Thoracic aorta (tissue), 2 donors: ENCODE measurements around the gene STARD10. TPM values are rescaled to one million over a fixed set of nuclear protein-coding genes. Genes with fewer than 3 reads are reported as not detected.

ENCODE experiments used
- ATAC-seq: fragments of 150-250 bp; one replicate; pipeline ENCODE4 v1.8.0; 2017; ENCODE audit warnings: low read depth; ENCODE audit not compliant: insufficient number of reproducible peaks, low FRiP score
- DNase-seq: peaks from one replicate; pipeline ENCODE4 v3.0.0-alpha.2; 2020; ENCODE audit warnings: low spot score
- H3K27ac ChIP-seq, 2 donors: fragments of 200-600 bp; sonication (generic); 1 replicate in 1 of 2; 2 replicates in 1 of 2; pipeline ENCODE4 v1.5.1; 2016; ENCODE audit warnings: mild to moderate bottlenecking in 2 of 2, moderate library complexity in 2 of 2
- H3K27me3 ChIP-seq: fragments of 200-600 bp; sonication (generic); replicated peaks from 2 replicates; pipeline ENCODE4 v1.6.0; 2016; ENCODE audit warnings: mild to moderate bottlenecking; ENCODE audit not compliant: insufficient read depth
- H3K36me3 ChIP-seq: fragments of 200-600 bp; sonication (generic); one replicate; pipeline ENCODE4 v1.5.1; 2016
- H3K4me1 ChIP-seq, 2 donors: fragments of 200-600 bp; sonication (generic); 1 replicate in 1 of 2; 2 replicates in 1 of 2; pipeline versions ENCODE4 v1.5.1 to v1.6.0; 2016; ENCODE audit warnings: low read depth in 2 of 2, mild to moderate bottlenecking in 1 of 2; ENCODE audit not compliant: control insufficient read depth in 1 of 2
- H3K4me3 ChIP-seq: fragments of 200-600 bp; sonication (generic); 2 replicates; pipeline ENCODE4 v1.5.1; 2016; ENCODE audit warnings: mild to moderate bottlenecking
- H3K9me3 ChIP-seq: fragments of 200-600 bp; sonication (generic); 2 replicates; pipeline ENCODE4 v1.5.1; 2016
- total RNA-seq, 2 donors: library from RNA; depleted of rRNA; stranded (reverse); fragments of >200 nt; gene quantifications; one replicate each; pipeline versions ENCODE4 v1.1.0 to v1.2.3, GENCODE V29; 2016
- TF ChIP-seq, protein P1 (sequence below): fragments of 200-600 bp; sonication (generic); IDR thresholded peaks from one replicate; pipeline ENCODE4 v1.5.1; 2019; ENCODE audit warnings: antibody characterized with exemption

Gene STARD10
- total RNA-seq, 2 donors from 2014 or later: 24.3 to 57.3 TPM

- DNase-seq (no peak), ATAC-seq (no peak)
- no peaks in the 10 kb centered on the region for H3K27me3 ChIP-seq
- TF ChIP-seq, protein P1, sequence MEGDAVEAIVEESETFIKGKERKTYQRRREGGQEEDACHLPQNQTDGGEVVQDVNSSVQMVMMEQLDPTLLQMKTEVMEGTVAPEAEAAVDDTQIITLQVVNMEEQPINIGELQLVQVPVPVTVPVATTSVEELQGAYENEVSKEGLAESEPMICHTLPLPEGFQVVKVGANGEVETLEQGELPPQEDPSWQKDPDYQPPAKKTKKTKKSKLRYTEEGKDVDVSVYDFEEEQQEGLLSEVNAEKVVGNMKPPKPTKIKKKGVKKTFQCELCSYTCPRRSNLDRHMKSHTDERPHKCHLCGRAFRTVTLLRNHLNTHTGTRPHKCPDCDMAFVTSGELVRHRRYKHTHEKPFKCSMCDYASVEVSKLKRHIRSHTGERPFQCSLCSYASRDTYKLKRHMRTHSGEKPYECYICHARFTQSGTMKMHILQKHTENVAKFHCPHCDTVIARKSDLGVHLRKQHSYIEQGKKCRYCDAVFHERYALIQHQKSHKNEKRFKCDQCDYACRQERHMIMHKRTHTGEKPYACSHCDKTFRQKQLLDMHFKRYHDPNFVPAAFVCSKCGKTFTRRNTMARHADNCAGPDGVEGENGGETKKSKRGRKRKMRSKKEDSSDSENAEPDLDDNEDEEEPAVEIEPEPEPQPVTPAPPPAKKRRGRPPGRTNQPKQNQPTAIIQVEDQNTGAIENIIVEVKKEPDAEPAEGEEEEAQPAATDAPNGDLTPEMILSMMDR: no peak
- H3K36me3 ChIP-seq: peaks cover 45% of the 10 kb centered on the region
- no peaks in the 10 kb centered on the region for H3K9me3 ChIP-seq
- H3K4me3 ChIP-seq: no peak overlapping the region
- peaks cover 5 to 7% of the 10 kb centered on the region in 2 donors for H3K4me1 ChIP-seq
- H3K27ac ChIP-seq: no peak overlapping the region
Observed at GRCh38 chr11:72711141-72711540, 82.7 kb downstream of the STARD10 start.

GRCh38 chr11:72710278-72710677, 83.6 kb downstream of the STARD10 start:
- Histone ChIP-seq H3K27ac (no peak overlapping the region), H3K4me1 (peaks cover 5 to 7% of the 10 kb centered on the region in 2 donors), H3K36me3 (peaks cover 52% of the 10 kb centered on the region), H3K27me3 (no peaks in the 10 kb centered on the region), H3K4me3 (no peak overlapping the region), H3K9me3 (no peaks in the 10 kb centered on the region)
- ATAC-seq: no peak
- DNase-seq: no peak
- TF ChIP-seq, protein P1: no peak

GRCh38 chr11:72709478-72710238, 84.2 kb downstream of the STARD10 start:
- peaks cover 5 to 7% of the 10 kb centered on the region in 2 donors for H3K4me1 ChIP-seq
- DNase-seq (no peak), ATAC-seq (no peak)
- no peak overlapping the region for H3K4me3 ChIP-seq
- H3K36me3 ChIP-seq: peaks cover 52% of the 10 kb centered on the region
- no peaks in the 10 kb centered on the region for H3K9me3 ChIP-seq
- H3K27me3 ChIP-seq: no peaks in the 10 kb centered on the region
- TF ChIP-seq, protein P1: no peak
- H3K27ac ChIP-seq: no peak overlapping the region

DNA sequence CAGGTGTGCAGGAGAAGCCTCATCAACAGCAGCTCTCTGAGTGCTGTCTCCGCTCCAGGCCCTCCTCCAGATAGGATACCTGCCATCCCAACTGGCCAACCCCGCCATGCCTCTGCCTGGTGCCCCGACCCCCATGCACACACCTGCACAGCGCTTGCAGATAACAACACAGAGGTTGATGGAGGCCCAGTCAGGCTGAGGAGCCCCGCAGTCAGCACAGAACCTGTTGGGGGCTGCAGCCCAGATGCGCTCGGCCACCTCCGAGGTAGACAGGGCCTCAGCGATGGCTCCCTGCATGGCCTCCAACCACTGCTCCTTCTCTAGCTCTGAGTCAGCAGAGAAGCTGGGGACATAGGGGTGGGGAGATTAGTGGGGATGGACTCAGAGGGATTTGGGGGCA, 86.8 kb downstream of the STARD10 start:
- H3K27me3 ChIP-seq: no peaks in the 10 kb centered on the region
- no peaks in the 10 kb centered on the region for H3K9me3 ChIP-seq
- DNase-seq: no peak
- ATAC-seq: no peak
- H3K4me1 ChIP-seq: peaks cover 0 to 16% of the 10 kb centered on the region in 2 donors
- H3K27ac ChIP-seq: no peak overlapping the region
- peaks cover 58% of the 10 kb centered on the region for H3K36me3 ChIP-seq
- TF ChIP-seq, protein P1: no peak
- H3K4me3 ChIP-seq: no peak overlapping the region

- Histone ChIP-seq H3K9me3 (no peaks in the 10 kb centered on the region), H3K4me1 (peaks cover 0 to 16% of the 10 kb centered on the region in 2 donors), H3K36me3 (peaks cover 58% of the 10 kb centered on the region), H3K27ac (no peak overlapping the region), H3K27me3 (no peaks in the 10 kb centered on the region), H3K4me3 (no peak overlapping the region)
- DNase-seq: no peak
- TF ChIP-seq, protein P1: no peak
- no peak for ATAC-seq
Observed at GRCh38 chr11:72706579-72706978, 87.3 kb downstream of the STARD10 start.
